ENCODE data around the gene RBM25.
"Not testable (repeated sequence)": the region's sequence is repeated elsewhere in the genome, so short reads cannot be mapped to it uniquely, and the experiment has no call there.

Gene RBM25

DNA sequence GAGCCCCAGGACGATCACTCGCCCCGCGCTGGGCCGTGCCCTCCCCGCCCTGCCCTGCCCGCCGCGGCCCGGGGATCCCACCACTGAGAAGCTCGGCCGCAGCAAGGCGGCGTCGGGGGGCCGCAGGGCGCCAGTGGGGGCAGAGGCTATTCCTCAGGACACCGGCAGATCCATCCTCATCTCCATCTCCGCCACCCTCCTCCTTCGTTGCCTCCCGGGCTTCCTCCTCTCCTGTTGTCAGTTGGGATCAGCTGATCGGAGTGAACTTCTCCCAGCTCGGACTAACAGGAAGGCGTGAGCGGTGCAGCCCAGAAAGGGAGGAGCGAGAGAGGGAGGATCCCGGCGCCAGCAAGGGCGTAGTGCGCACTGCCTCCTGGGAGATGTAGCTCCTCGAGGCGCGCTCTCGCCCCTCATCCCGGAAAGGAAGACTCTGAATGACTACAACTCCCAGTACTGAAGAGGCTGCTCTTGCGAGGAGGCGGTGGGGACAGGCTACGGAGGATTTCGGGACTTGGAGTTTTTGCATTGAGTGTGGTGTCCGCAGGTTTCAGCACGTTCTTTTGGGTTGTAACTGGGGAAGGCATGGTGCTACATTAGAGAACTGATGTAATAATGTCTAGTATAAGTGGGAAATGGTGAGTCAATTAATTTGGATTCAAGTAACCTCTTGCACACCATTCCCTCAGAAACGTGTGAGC is 31.3 kb upstream of the RBM25 start, which contains the start of gene ZFYVE1:
ZFYVE1 (minus strand) TSS at position 262 of the 698 bp plus-strand sequence. CDS start 2,598 bp downstream, outside the sequence.
- H3K4me3 ChIP-seq (replicated peaks in 1 of 2; ENCODE audit: low read depth in 2 of 2, low read length in 2 of 2): peak within 1 kb of the TSS; percentile 70 to 81
- DNase-seq (ENCODE audit: low read depth in 2 of 2): peak; percentile 99
- no peak for TF ChIP-seq CTCF (IDR thresholded peaks at IDR 0.05; ENCODE audit: low read depth, low read length)

- no peak for TF ChIP-seq CTCF (IDR thresholded peaks at IDR 0.05; ENCODE audit: low read depth, low read length)
- DNase-seq (ENCODE audit: low read depth in 2 of 2): no peak
- H3K4me3 ChIP-seq (replicated peaks in 1 of 2; ENCODE audit: low read depth in 2 of 2, low read length in 2 of 2): peak overlapping the region; percentile 70 to 81
These were observed 30.8 kb upstream of the RBM25 start for GRCh38 chr14:73027546-73027945.

DNA sequence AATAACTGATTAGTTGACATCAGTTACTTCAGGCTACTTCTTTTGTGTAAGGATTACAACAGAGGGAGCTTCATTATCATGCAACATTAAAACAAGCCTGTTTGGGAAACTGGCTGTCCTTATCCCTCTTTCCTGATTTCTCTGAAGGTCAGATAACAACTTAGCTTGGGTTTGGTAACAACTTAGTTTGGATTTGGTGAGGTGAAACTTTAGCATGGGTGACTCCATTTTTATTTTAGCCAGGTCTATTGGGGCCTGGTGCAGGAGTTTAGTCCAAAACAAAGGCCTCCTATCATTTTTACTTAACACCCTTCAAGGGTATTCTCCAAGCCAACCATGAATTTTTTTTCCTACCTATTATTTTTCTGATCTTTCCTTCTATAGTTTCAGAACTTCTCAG is 30.4 kb upstream of the RBM25 start:
- DNase-seq (ENCODE audit: low read depth in 2 of 2): no peak
- H3K4me3 ChIP-seq (replicated peaks in 1 of 2; ENCODE audit: low read depth in 2 of 2, low read length in 2 of 2): no peak overlapping the region

GRCh38 chr14:73036706-73037450 is 21.5 kb upstream of the RBM25 start:
- peak in 1 of 2 donors; percentile 52 for DNase-seq (ENCODE audit: low read depth in 2 of 2)
- H3K4me3 ChIP-seq (replicated peaks in 1 of 2; ENCODE audit: low read depth in 2 of 2, low read length in 2 of 2): not testable (repeated sequence)

More for the DNA sequence above, 30.4 kb upstream of the RBM25 start:
- TF ChIP-seq CTCF (IDR thresholded peaks at IDR 0.05; ENCODE audit: low read depth, low read length): no peak

DNA sequence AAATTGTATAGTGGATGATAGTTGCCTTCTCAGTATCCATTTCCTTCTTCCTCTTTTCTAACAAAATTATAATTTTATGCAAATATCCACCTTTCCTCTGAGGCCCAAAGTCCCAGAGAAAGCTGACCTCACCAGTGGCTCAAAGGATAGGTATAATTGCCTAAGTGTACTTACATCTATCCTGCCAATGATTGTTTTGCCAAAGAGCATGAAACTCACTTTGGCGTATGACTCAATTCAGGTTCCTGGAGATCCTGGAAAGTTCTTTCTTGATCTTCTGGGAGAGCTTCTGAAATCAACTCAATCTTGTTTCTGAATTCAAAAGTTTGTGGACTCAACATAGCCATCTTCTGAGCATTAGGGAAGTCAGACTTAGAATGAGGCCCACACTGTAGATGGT is 10.5 kb upstream of the RBM25 start:
- no peak for TF ChIP-seq CTCF (IDR thresholded peaks at IDR 0.05; ENCODE audit: low read depth, low read length)
- no peak overlapping the region for H3K4me3 ChIP-seq (replicated peaks in 1 of 2; ENCODE audit: low read depth in 2 of 2, low read length in 2 of 2)
- no peak for DNase-seq (ENCODE audit: low read depth in 2 of 2)

GRCh38 chr14:73049428-73049827 is 8.9 kb upstream of the RBM25 start:
- no peak for TF ChIP-seq CTCF (IDR thresholded peaks at IDR 0.05; ENCODE audit: low read depth, low read length)
- DNase-seq (ENCODE audit: low read depth in 2 of 2): no peak
- H3K4me3 ChIP-seq (replicated peaks in 1 of 2; ENCODE audit: low read depth in 2 of 2, low read length in 2 of 2): no peak overlapping the region

DNA sequence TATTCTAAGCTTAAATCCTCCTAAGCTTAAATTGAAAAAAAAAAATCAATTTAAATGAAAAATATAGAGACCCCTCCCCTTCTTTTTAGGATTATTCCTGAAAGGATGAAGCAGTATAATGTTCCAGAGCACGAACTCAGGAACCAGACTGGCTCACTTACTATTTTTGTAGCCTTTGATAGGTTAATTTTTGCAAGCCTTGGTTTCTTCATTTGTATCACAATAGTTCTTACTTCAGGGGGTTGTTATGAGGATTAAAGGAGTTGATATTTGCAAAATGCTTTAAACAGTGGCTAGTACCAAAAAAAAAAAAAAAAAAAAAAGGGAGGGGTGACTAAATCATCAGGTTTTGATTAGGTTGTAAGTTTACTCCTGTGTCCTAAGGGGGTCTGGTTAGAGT is 3.1 kb upstream of the RBM25 start:
- H3K4me3 ChIP-seq (replicated peaks in 1 of 2; ENCODE audit: low read depth in 2 of 2, low read length in 2 of 2): no peak overlapping the region
- no peak for DNase-seq (ENCODE audit: low read depth in 2 of 2)
- no peak for TF ChIP-seq CTCF (IDR thresholded peaks at IDR 0.05; ENCODE audit: low read depth, low read length)
